ENCODE measurements around the gene SPHK1.

Gene SPHK1

DNA sequence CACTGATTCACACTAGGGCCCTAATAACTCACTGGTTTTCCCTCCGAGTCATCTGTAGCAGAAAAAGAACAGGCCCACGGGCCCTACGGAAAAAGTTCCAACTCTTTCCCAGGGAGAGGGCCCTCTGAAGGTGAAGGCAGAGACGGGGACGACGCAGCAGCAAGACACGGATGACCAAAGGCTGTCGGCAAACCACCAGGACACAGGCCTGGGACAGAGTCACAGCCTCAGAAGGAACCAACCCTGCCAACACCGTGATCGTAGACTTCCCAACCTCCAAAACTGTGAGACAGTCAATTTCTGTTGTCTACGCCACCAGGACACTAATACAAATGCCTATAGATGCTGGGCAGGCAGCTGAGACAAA lies 5.2 kb upstream of the SPHK1 start:
- Histone ChIP-seq H3K36me3 (ENCODE audit: control insufficient read depth, insufficient read depth, low read length) (no peaks in the 10 kb centered on the region), H3K4me1 (ENCODE audit: control insufficient read depth, insufficient read depth, low read length) (peaks cover 11% of the 10 kb centered on the region), H3K4me3 (ENCODE audit: low read depth, low read length) (no peak overlapping the region), H3K27me3 (ENCODE audit: control insufficient read depth, insufficient read depth, low read length) (peaks cover 29% of the 10 kb centered on the region), H3K27ac (ENCODE audit: low read depth, low read length) (no peak overlapping the region), H3K9me3 (ENCODE audit: control insufficient read depth, insufficient read depth, low read length) (no peaks in the 10 kb centered on the region), H3K9ac (ENCODE audit: low read depth, low read length) (no peak overlapping the region)

DNA sequence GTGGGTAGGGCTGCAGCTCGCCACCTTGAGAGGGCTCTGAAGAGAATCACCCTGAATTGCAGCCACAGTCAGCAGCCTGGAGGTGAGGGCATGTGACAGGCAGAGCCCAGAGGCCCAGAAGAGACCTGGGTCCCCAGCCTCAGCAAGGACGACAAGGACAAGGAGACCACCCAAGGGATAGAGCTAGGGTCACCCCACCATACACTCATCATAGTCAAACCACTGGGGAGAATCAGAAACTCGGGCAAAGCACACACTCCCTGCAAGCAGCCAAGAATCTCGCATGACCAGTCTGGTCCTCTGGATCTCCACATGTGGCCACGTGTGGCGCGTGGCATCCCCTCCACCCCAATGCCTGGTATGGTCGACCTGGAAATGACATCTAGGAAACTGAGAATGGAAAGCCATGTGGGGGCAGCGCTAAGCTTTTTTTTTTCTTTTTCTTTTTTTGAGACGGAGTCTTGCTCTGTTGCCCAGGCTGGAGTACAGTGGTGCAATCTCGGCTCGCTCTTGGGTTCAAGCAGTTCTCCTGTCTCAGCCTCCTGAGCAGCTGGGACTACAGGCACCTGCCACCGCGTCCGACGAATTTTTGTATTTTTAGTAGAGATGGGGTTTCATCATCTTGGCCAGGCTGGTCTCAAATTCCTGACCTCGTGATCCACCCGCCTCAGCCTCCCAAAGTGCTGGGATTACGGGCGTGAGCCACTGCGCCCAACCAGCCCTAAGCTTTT lies 4.6 kb upstream of the SPHK1 start:
- H3K9ac ChIP-seq (ENCODE audit: low read depth, low read length) = no peak overlapping the region
- no peak overlapping the region for H3K27ac ChIP-seq (ENCODE audit: low read depth, low read length)
- H3K9me3 ChIP-seq (ENCODE audit: control insufficient read depth, insufficient read depth, low read length) = no peaks in the 10 kb centered on the region
- peaks cover 34% of the 10 kb centered on the region for H3K27me3 ChIP-seq (ENCODE audit: control insufficient read depth, insufficient read depth, low read length)
- no peak overlapping the region for H3K4me3 ChIP-seq (ENCODE audit: low read depth, low read length)
- H3K36me3 ChIP-seq (ENCODE audit: control insufficient read depth, insufficient read depth, low read length) = no peaks in the 10 kb centered on the region
- peaks cover 11% of the 10 kb centered on the region for H3K4me1 ChIP-seq (ENCODE audit: control insufficient read depth, insufficient read depth, low read length)

DNA sequence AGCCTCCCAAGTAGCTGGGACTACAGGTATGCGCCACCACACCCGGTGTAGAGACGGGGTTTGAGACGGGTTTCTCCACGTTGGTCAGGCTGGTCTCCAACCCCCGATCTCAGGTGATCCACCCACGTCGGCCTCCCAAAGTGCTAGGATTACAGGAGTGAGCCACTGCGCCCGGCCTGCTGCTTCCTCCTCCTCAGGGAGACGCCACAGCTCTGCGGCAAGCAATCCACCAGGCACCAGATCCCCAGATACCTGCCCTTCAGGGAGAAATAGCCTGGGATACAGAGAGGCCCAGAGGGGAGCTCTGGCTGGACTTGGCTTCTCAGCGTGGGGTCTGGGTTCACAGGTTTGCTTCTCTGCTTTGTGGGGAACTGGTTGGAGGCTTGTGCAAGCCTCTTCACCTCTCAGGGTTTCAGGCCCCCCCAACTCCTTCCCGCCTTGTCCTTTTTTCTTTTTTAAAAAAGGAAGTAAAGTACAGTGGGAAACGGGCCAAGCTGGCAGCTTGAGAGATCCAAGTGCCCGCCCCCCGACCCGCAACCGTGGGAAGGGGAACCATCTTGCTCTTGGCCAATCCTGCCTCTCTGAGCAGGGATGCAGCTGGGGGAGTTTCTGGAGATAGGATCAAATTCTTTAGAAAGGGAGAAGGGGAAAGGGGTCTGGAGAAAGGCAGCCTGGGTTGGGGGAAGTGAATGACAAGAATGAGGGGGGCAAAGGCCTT lies 2.6 kb upstream of the SPHK1 start:
- Histone ChIP-seq H3K4me1 (ENCODE audit: control insufficient read depth, insufficient read depth, low read length) (peaks cover 11% of the 10 kb centered on the region), H3K4me3 (ENCODE audit: low read depth, low read length) (peak overlapping the region; percentile 73; the same call in 1 of the 2 replicates), H3K27me3 (ENCODE audit: control insufficient read depth, insufficient read depth, low read length) (peaks cover 54% of the 10 kb centered on the region)

DNA sequence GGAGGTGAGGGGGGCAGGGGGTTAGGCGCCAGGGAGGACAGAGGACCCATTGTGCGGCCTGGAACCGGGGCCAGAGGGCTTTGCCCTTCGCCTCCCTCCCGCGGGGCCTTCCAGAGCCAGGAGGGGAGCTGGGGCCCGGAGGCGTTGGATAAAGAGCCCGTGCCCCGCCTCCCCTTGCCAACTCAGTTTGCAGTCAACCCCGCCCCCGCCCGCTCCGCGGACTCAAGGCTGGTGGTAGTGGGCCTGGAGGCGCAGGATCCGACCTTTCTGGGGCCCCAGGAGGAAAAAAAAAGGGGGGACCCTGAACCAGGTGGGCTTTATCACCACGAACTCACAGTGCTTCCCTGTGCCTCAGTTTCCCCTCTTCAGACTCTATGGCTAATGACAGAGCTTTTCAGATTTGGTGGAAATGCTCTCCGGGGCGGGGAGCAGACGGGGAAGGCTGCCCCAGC lies 2.0 kb upstream of the SPHK1 start:
- Histone ChIP-seq H3K36me3 (ENCODE audit: control insufficient read depth, insufficient read depth, low read length) (no peaks in the 10 kb centered on the region), H3K27ac (ENCODE audit: low read depth, low read length) (peak overlapping the region; percentile 26), H3K27me3 (ENCODE audit: control insufficient read depth, insufficient read depth, low read length) (peaks cover 55% of the 10 kb centered on the region), H3K4me3 (ENCODE audit: low read depth, low read length) (peak overlapping the region; percentile 73), H3K9ac (ENCODE audit: low read depth, low read length) (no peak overlapping the region), H3K9me3 (ENCODE audit: control insufficient read depth, insufficient read depth, low read length) (no peaks in the 10 kb centered on the region), H3K4me1 (ENCODE audit: control insufficient read depth, insufficient read depth, low read length) (peaks cover 11% of the 10 kb centered on the region)

More for the DNA sequence above, 2.6 kb upstream of the SPHK1 start:
- no peaks in the 10 kb centered on the region for H3K36me3 ChIP-seq (ENCODE audit: control insufficient read depth, insufficient read depth, low read length)
- no peaks in the 10 kb centered on the region for H3K9me3 ChIP-seq (ENCODE audit: control insufficient read depth, insufficient read depth, low read length)
- peak overlapping the region; percentile 68 for H3K27ac ChIP-seq (ENCODE audit: low read depth, low read length)
- H3K9ac ChIP-seq (ENCODE audit: low read depth, low read length) = no peak overlapping the region

DNA sequence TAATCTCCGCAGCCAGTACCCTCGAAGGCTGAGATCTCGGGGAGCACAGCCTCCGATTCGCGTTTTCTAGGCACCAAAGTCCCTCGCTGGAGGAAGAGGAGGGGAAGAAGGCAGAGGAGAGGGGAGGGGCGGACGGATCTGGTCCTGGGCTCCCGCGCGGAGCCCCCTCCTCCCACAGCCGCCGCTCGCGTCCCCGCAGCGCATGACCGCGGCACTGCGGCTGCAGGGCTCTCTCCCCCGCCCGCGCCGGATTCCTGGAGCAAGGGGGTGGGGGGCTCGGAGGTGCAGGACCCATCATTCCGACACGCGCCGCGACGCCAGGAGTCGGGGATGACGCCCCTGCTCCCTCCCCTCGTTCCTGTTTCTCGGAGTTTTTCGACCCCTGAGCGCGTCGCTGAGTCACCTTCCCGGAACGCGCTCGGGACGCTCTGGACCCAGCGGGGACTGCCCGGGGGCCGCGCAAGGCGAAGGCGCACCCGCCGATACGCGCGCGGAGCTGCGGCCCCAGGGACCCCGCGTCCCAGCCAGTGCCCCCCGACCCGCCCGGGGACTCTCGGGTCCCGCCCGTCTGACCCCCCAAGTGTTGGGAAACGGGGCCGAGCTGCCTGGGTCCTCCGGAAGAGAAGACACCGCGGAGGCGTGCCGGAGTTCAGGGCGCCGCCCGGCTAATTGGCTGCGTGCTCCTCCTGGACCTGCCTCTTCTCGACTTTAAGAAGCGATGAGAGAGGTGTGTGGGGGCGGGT lies 1.4 kb upstream of the SPHK1 start:
- peak overlapping the region; percentile 73 for H3K4me3 ChIP-seq (ENCODE audit: low read depth, low read length)
- H3K27ac ChIP-seq (ENCODE audit: low read depth, low read length) = peak overlapping the region; percentile 26
- H3K4me1 ChIP-seq (ENCODE audit: control insufficient read depth, insufficient read depth, low read length) = peaks cover 11% of the 10 kb centered on the region
- H3K36me3 ChIP-seq (ENCODE audit: control insufficient read depth, insufficient read depth, low read length) = no peaks in the 10 kb centered on the region
- no peaks in the 10 kb centered on the region for H3K9me3 ChIP-seq (ENCODE audit: control insufficient read depth, insufficient read depth, low read length)
- H3K9ac ChIP-seq (ENCODE audit: low read depth, low read length) = no peak overlapping the region
- peaks cover 55% of the 10 kb centered on the region for H3K27me3 ChIP-seq (ENCODE audit: control insufficient read depth, insufficient read depth, low read length)

DNA sequence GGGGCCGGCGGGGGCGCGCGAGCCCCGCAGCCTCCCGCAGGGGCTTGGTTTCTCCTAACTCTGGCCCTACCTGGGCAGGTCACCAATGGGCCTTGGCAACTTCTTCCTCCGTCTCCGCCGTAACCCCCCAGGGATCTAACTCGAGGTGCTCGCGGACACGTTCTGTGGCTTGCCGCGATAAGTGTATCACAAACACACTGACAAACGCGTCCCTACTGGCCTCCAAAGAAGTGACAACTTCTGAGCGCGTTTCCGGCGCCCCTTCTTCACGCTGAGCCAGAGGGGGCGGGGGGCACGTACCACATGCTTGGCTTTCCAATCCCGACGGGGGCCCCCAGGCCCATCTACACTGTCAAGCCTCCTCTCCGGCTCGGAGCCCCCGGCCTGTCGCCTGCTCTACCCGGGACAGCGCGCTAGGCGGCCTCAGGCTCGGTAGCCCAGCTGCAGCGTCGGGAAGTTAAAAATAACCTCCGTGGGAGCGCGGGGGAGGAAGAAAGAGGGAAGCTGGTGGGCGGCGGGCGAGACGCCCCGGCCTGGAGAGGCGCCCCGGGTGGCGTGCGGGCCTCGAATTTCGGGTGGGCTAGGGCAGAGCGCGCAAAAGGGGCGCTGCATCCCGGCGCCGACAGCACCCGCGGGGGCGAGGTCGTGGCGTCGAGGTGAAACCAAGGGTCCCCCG lies 725 bp upstream of the SPHK1 start:
- Histone ChIP-seq H3K27me3 (ENCODE audit: control insufficient read depth, insufficient read depth, low read length) (peaks cover 55% of the 10 kb centered on the region), H3K9me3 (ENCODE audit: control insufficient read depth, insufficient read depth, low read length) (no peaks in the 10 kb centered on the region), H3K4me3 (ENCODE audit: low read depth, low read length) (peak overlapping the region; percentile 73), H3K36me3 (ENCODE audit: control insufficient read depth, insufficient read depth, low read length) (no peaks in the 10 kb centered on the region), H3K9ac (ENCODE audit: low read depth, low read length) (no peak overlapping the region), H3K27ac (ENCODE audit: low read depth, low read length) (no peak overlapping the region), H3K4me1 (ENCODE audit: control insufficient read depth, insufficient read depth, low read length) (peaks cover 11% of the 10 kb centered on the region)

DNA sequence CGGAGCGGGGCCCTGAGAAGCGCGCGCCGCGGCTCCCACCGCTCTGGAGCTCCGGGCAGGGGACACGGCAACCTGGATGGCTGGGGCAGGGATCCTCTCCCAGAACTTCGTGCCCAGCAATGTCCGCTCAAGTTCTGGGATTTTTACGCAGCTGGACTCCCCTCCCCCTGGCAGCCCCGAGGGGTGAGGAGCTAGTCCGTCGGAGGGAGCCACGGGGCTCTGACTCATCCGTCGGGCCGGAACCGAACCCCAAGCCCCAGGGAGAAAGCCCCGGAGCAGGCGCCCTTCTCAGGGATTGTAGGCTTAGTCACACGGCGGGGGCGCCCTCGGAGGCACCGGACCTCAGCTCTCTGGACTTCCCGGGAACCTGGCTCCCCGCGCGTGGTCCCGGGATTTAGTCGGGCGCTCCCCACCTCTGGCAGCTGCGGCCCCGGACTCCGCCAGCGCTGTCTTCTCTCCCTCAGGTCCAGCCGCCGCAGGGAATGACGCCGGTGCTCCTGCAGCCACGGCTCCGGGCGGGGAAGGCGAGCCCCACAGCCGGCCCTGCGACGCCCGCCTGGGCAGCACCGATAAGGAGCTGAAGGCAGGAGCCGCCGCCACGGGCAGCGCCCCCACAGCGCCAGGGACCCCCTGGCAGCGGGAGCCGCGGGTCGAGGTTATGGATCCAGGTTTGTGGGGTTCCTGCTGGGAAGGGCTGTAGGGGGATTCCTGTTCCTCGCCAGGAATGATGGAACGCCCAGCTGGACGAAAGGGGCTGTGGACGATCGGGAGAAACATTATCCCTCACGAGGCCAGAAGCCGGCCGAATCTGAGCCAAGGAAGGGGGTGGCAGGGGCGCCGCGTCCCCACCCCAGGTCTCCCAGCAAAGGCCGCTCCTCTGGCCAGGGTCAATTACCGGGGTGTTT lies 830 bp downstream of the SPHK1 start:
- Histone ChIP-seq H3K9ac (ENCODE audit: low read depth, low read length) (no peak overlapping the region), H3K36me3 (ENCODE audit: control insufficient read depth, insufficient read depth, low read length) (peaks cover 2% of the 10 kb centered on the region), H3K4me3 (ENCODE audit: low read depth, low read length) (peak overlapping the region; percentile 73), H3K9me3 (ENCODE audit: control insufficient read depth, insufficient read depth, low read length) (no peaks in the 10 kb centered on the region), H3K27ac (ENCODE audit: low read depth, low read length) (no peak overlapping the region), H3K4me1 (ENCODE audit: control insufficient read depth, insufficient read depth, low read length) (peaks cover 25% of the 10 kb centered on the region), H3K27me3 (ENCODE audit: control insufficient read depth, insufficient read depth, low read length) (peaks cover 55% of the 10 kb centered on the region)

DNA sequence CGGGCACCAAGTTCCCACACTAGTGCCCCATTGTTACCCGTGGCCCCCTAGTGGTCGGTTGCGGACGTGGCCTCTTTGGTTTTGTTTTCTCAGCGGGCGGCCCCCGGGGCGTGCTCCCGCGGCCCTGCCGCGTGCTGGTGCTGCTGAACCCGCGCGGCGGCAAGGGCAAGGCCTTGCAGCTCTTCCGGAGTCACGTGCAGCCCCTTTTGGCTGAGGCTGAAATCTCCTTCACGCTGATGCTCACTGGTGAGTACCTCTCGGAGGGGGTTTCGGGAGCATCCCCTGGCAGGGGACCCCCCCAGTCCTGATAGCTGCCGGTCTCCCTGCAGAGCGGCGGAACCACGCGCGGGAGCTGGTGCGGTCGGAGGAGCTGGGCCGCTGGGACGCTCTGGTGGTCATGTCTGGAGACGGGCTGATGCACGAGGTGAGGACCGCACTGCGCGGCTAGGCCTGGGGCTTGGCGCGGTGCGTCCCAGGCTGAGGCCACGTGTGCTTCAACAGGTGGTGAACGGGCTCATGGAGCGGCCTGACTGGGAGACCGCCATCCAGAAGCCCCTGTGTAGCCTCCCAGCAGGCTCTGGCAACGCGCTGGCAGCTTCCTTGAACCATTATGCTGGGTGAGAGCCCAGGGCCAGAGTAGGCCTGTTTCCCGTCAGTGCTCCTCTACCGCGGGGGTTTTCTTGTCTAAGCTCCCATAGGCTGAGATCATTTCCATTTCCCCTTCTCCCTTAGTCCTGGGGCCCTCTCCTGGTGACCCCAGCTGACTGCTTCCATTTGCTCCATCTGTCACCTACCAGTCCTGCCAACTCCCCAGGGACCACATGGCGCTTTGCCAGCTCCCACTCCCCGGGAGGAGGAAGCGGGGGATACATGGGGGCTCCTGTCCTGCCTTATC lies 1.7 kb downstream of the SPHK1 start:
- no peak overlapping the region for H3K9ac ChIP-seq (ENCODE audit: low read depth, low read length)
- H3K36me3 ChIP-seq (ENCODE audit: control insufficient read depth, insufficient read depth, low read length) = peaks cover 11% of the 10 kb centered on the region
- peaks cover 52% of the 10 kb centered on the region for H3K27me3 ChIP-seq (ENCODE audit: control insufficient read depth, insufficient read depth, low read length)
- peak overlapping the region; percentile 73 for H3K4me3 ChIP-seq (ENCODE audit: low read depth, low read length)
- H3K4me1 ChIP-seq (ENCODE audit: control insufficient read depth, insufficient read depth, low read length) = peaks cover 25% of the 10 kb centered on the region
- no peaks in the 10 kb centered on the region for H3K9me3 ChIP-seq (ENCODE audit: control insufficient read depth, insufficient read depth, low read length)
- no peak overlapping the region for H3K27ac ChIP-seq (ENCODE audit: low read depth, low read length)

DNA sequence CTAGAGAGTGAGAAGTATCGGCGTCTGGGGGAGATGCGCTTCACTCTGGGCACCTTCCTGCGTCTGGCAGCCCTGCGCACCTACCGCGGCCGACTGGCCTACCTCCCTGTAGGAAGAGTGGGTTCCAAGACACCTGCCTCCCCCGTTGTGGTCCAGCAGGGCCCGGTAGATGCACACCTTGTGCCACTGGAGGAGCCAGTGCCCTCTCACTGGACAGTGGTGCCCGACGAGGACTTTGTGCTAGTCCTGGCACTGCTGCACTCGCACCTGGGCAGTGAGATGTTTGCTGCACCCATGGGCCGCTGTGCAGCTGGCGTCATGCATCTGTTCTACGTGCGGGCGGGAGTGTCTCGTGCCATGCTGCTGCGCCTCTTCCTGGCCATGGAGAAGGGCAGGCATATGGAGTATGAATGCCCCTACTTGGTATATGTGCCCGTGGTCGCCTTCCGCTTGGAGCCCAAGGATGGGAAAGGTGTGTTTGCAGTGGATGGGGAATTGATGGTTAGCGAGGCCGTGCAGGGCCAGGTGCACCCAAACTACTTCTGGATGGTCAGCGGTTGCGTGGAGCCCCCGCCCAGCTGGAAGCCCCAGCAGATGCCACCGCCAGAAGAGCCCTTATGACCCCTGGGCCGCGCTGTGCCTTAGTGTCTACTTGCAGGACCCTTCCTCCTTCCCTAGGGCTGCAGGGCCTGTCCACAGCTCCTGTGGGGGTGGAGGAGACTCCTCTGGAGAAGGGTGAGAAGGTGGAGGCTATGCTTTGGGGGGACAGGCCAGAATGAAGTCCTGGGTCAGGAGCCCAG lies 2.8 kb downstream of the SPHK1 start:
- Histone ChIP-seq H3K4me1 (ENCODE audit: control insufficient read depth, insufficient read depth, low read length) (peaks cover 19% of the 10 kb centered on the region), H3K4me3 (ENCODE audit: low read depth, low read length) (no peak overlapping the region), H3K27ac (ENCODE audit: low read depth, low read length) (no peak overlapping the region), H3K9ac (ENCODE audit: low read depth, low read length) (no peak overlapping the region), H3K36me3 (ENCODE audit: control insufficient read depth, insufficient read depth, low read length) (peaks cover 21% of the 10 kb centered on the region), H3K27me3 (ENCODE audit: control insufficient read depth, insufficient read depth, low read length) (peaks cover 47% of the 10 kb centered on the region), H3K9me3 (ENCODE audit: control insufficient read depth, insufficient read depth, low read length) (no peaks in the 10 kb centered on the region)

Measured in HUES48 (cell line).